Measurements from ENCODE around the gene CCNB3.

DNA sequence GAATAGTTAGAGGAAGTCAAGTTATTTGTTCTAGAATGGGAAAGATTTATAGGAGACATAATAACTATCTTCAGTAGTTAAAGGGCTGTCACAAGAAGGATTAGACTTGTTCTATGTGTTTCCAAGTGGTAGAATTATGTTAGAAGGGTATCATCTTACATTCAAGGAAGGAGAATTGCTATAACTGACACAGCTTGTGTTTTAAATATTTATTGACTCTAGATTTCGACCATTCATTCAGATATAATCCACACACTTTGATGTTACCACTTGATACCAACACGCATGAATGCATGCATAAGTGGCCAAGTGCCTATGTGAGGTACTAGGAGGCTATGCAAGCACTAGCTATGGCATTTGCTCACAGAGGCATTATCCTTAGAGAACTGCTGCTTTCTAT is 122.7 kb downstream of the CCNB3 start:
- no peak for TF ChIP-seq EZH2 (IDR thresholded peaks at IDR 0.05; ENCODE audit: low read depth)
- TF ChIP-seq, protein P1, sequence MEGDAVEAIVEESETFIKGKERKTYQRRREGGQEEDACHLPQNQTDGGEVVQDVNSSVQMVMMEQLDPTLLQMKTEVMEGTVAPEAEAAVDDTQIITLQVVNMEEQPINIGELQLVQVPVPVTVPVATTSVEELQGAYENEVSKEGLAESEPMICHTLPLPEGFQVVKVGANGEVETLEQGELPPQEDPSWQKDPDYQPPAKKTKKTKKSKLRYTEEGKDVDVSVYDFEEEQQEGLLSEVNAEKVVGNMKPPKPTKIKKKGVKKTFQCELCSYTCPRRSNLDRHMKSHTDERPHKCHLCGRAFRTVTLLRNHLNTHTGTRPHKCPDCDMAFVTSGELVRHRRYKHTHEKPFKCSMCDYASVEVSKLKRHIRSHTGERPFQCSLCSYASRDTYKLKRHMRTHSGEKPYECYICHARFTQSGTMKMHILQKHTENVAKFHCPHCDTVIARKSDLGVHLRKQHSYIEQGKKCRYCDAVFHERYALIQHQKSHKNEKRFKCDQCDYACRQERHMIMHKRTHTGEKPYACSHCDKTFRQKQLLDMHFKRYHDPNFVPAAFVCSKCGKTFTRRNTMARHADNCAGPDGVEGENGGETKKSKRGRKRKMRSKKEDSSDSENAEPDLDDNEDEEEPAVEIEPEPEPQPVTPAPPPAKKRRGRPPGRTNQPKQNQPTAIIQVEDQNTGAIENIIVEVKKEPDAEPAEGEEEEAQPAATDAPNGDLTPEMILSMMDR (conservative IDR thresholded peaks at IDR 0.05): no peak

Data from PC-9 (cell line).